Psoas muscle (tissue), 8 donors: ENCODE measurements around the gene ZNF488. TPM values are rescaled to one million over a fixed set of nuclear protein-coding genes. Genes with fewer than 3 reads are reported as not detected.

ENCODE experiments used
- ATAC-seq, 4 donors: fragments of 200-7000 bp; cut with Tn5 transposase; one replicate each; pipeline ENCODE4 v1.9.1; 2020; ENCODE audit warnings: moderate library complexity in 3 of 4, mild to moderate bottlenecking in 2 of 4
- DNase-seq, 2 donors: peaks; one replicate each; pipeline ENCODE4 v3.0.0-alpha.2; 2020
- H3K27ac ChIP-seq: fragments of 200-600 bp; one replicate; pipeline ENCODE4 v1.8.0; 2022
- H3K27me3 ChIP-seq, 3 donors: fragments of 200-600 bp in 1 of 3; one replicate each; pipeline versions ENCODE4 v1.6.1 to v1.8.0; 2013 to 2022; ENCODE audit warnings: low read length in 2 of 3, mild to moderate bottlenecking in 2 of 3, moderate library complexity in 1 of 3; ENCODE audit not compliant: insufficient read depth in 3 of 3
- H3K36me3 ChIP-seq, 2 donors: fragments of 200-600 bp in 1 of 2; one replicate each; pipeline versions ENCODE4 v1.6.1 to v1.8.0; 2013 to 2022; ENCODE audit warnings: low read depth in 1 of 2, mild to moderate bottlenecking in 1 of 2, moderate library complexity in 1 of 2; ENCODE audit not compliant: insufficient read depth in 1 of 2
- H3K4me1 ChIP-seq: fragments of 200-600 bp; one replicate; pipeline ENCODE4 v1.8.0; 2022
- H3K4me3 ChIP-seq: fragments of 200-600 bp; one replicate; pipeline ENCODE4 v1.8.0; 2022; ENCODE audit warnings: mild to moderate bottlenecking
- H3K9me3 ChIP-seq: fragments of 200-600 bp; one replicate; pipeline ENCODE4 v1.8.0; 2022
- CTCF ChIP-seq: fragments of 200-600 bp; IDR thresholded peaks from one replicate; pipeline ENCODE4 v1.8.0; 2022; ENCODE audit warnings: antibody characterized with exemption
- WGBS, 3 donors: extraction: QIAGEN DNeasy Blood & Tissue Kit; methylation state at CpG; one replicate each; pipeline versions ENCODE4 v1.1.6 to v1.1.7; 2013; 5-methylcytosine and 5-hydroxymethylcytosine counted together
- intact Hi-C, 2 donors: fragments of 100-400 bp; cut with DNase I; formaldehyde crosslinking; loops; one replicate each; pipeline versions ENCODE4 v1.11.0 to v1.14.2; 2022
- polyA plus RNA-seq, 3 donors: library from polyadenylated mRNA; stranded (reverse); fragments of 200-250 nt; gene quantifications; one replicate each; pipeline ENCODE4 v1.2.3, GENCODE V29; 2013
- total RNA-seq, 4 donors: library from RNA; stranded (reverse); fragmentation: NEBNext Ultra II Directional in 2 of 4; extraction: Animal tissue kit (Norgen Biotek cat#: 25700) in 2 of 4; gene quantifications; one replicate each; pipeline versions ENCODE4 v1.2.1 to v1.2.4, GENCODE V29; 2021 to 2023
- donor health status: healthy with polysubstance abuse.
- donor health status: DM: no; HTN: no; CAD: no; lungs with moderate emphysema.
- donor health status: Bipolar disorder and iron deficiency.
- donor health status: healthy.
- donor health status: DM: yes; HTN: yes; CAD: no.
- donor health status: DM: no; HTN: no; CAD: no.
- donor health status: DM: no; HTN: no; CAD: no.
- donor health status: DM: yes; HTN: yes; CAD: no.

Gene ZNF488
- total and polyA plus RNA-seq, 7 donors, result 0.03 to 0.15 (median 0.07) TPM; not detected in 2

GRCh38 chr10:47359101-47359500, 25.0 kb downstream of the ZNF488 start:
- Histone ChIP-seq H3K36me3 (no peaks in the 10 kb centered on the region), H3K27ac (no peak overlapping the region), H3K9me3 (no peaks in the 10 kb centered on the region), H3K27me3 (no peaks in the 10 kb centered on the region), H3K4me1 (no peaks in the 10 kb centered on the region), H3K4me3 (no peak overlapping the region)
- no peak for TF ChIP-seq CTCF
- ATAC-seq (no peak), DNase-seq (peak in 1 of 2 donors; percentile 2)
- 84 to 100% (median 92%) methylated on average over 2 of the region's 2 CpGs for WGBS, 3 donors
- intact Hi-C loops, result no loop called here

DNA sequence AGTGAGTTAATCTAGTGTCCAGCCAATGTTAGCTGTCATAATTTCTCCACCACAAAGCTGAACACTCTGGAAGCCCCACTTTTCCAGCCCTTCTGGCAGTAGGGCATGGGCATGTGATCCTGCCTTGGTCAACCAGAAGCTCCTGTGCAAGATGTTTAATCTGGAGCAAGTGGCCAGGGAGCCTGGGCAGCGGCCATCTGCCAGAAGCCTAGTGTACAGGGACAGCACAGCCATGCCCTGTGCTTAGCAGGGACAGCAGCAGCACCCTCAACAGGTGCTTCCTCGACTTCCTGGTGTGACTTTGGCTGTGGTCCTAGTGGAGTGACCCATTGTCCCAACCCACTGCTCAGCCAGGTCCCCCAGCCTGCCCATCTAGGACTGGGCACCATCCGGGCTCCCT, 25.6 kb downstream of the ZNF488 start:
- no peak overlapping the region for H3K4me3 ChIP-seq

DNA sequence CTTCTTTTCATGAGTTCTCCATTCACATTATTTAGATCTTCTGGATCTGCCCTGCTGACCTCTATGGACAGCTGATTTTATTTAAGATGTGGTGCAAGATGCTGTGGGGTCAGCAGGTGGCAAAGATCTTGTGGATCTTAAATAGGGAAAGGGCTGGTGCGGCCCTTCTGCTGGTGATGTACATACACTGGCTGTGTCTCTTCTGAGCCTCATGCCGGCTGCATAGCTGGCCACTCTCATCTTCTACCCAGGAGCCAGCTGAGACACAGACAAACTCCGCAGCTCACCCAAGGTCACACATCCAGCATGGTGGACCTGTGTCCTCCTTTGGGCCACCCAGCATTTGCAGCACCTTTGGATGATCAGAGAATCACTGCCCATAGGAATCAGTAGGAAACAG, 26.2 kb downstream of the ZNF488 start:
- TF ChIP-seq CTCF, result no peak
- Histone ChIP-seq H3K4me3 (no peak overlapping the region), H3K27me3 (no peaks in the 10 kb centered on the region), H3K27ac (no peak overlapping the region), H3K4me1 (no peaks in the 10 kb centered on the region), H3K9me3 (no peaks in the 10 kb centered on the region), H3K36me3 (no peaks in the 10 kb centered on the region)
- intact Hi-C loops, result no loop called here
- peak in 1 of 2 donors; percentile 12 for DNase-seq
- no peak for ATAC-seq
- WGBS, 3 donors, result 90 to 95% (median 92%) methylated on average over 3 of the region's 3 CpGs

More for the DNA sequence above, 25.6 kb downstream of the ZNF488 start:
- H3K27me3 ChIP-seq, result no peaks in the 10 kb centered on the region
- TF ChIP-seq CTCF, result no peak
- H3K4me1 ChIP-seq, result no peaks in the 10 kb centered on the region
- H3K9me3 ChIP-seq, result no peaks in the 10 kb centered on the region
- DNase-seq (peak in 1 of 2 donors; percentile 40), ATAC-seq (no peak)
- H3K36me3 ChIP-seq, result no peaks in the 10 kb centered on the region
- no peak overlapping the region for H3K27ac ChIP-seq
- intact Hi-C loops, result no loop called here
- WGBS, 3 donors, result 79 to 88% (median 80%) methylated on average over 3 of the region's 3 CpGs

- TF ChIP-seq CTCF, result no peak
- Histone ChIP-seq H3K36me3 (no peaks in the 10 kb centered on the region), H3K27ac (no peak overlapping the region), H3K27me3 (no peaks in the 10 kb centered on the region), H3K9me3 (no peaks in the 10 kb centered on the region), H3K4me1 (no peaks in the 10 kb centered on the region), H3K4me3 (no peak overlapping the region)
- intact Hi-C loops, result no loop called here
- DNase-seq, result peak in 1 of 2 donors; percentile 37
- ATAC-seq, result no peak
- WGBS, 3 donors, result 91 to 94% (median 91%) methylated on average over 12 of the region's 12 CpGs
Observed at GRCh38 chr10:47357131-47357582, 26.9 kb downstream of the ZNF488 start.

DNA sequence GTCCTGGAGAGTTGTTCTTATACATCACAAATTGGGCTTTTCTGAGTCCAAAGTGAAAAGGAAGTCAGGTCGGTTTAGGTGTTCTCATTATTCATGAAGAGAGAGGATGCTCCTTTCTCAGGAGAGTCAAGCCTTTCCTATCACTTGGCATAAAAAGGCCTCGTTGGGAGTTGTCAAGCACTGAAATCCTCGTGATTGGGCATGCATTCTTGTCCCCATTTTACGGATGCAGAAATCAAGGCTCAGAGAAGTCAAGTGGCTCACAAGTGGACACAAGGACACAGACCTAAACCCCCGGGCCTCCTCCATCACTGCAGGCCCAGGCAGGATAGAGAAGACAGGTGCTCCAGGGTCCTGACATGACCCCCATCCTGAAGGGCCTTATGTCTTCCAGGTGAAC, 27.4 kb downstream of the ZNF488 start:
- no peaks in the 10 kb centered on the region for H3K4me1 ChIP-seq
- no peaks in the 10 kb centered on the region for H3K9me3 ChIP-seq
- no peaks in the 10 kb centered on the region for H3K36me3 ChIP-seq
- WGBS, 3 donors, result 81 to 87% (median 83%) methylated on average over 5 of the region's 5 CpGs
- no peak overlapping the region for H3K27ac ChIP-seq
- no peak for TF ChIP-seq CTCF
- ATAC-seq (no peak), DNase-seq (no peak)
- no peak overlapping the region for H3K4me3 ChIP-seq
- intact Hi-C loops, result no loop called here
- H3K27me3 ChIP-seq, result no peaks in the 10 kb centered on the region
